EH (cell line): ENCODE results near the gene WBP1L.
"Not testable (repeated sequence)": the region's sequence is repeated elsewhere in the genome, so short reads cannot be mapped to it uniquely, and the experiment has no call there.

Experiments used
- DNase-seq: peaks from one replicate; pipeline ENCODE4 v3.0.0-alpha.2; 2015; ENCODE audit warnings: low read depth

The WBP1L gene

DNA sequence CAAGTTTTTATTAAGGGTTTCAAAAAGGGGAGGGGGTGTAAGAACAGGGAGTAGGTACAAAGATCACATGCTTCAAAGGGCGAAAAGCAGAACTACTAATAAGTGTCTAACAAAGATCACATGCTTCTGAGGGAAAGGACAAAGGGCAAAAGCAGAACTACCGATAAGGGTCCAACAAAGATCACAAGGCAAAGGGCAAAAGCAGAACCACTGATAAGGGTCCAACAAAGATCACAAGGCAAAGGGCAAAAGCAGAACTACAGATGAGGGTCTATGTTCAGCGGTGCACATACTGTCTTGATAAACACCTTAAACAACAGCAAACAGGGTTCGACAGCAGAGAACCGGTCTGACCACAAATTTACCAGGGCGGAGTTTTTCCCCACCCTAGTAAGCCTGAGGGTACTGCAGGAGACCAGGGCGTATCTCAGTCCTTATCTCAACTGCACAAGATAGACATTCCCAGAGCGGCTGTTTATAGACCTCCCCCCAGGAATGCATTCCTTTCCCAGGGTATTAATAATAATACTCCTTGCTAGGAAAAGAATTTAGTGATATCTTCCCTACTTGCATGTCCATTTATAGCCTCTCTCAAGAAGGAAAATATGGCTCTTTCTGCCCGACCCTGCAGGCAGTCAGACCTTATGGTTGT is 94.7 kb downstream of the WBP1L start:
- DNase-seq: not testable (repeated sequence)

DNA sequence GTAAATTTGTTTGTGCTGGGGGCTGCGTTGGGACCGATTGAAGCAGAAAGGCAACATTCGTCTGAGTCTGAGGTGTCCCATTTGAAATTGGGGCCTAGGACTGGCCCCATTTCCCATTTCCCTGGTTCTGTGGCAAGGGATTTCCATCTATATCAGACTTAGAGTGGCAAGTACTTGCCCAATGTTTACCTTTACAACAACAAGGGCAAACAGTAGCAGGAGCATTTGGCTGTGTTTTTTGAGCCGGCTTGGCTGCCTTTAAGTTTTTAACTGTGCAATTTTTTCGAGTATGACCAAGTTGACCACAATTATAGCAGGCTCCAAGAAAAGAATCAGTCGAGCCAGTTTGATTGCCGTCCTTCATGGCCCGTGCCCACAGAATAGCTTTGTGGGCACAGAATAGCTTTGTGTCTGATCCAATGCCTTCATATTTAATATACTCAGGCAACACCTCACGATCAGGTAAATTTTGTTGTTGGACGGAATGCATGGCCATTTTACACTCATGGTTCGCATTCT is 98.1 kb downstream of the WBP1L start:
- DNase-seq: no peak

DNA sequence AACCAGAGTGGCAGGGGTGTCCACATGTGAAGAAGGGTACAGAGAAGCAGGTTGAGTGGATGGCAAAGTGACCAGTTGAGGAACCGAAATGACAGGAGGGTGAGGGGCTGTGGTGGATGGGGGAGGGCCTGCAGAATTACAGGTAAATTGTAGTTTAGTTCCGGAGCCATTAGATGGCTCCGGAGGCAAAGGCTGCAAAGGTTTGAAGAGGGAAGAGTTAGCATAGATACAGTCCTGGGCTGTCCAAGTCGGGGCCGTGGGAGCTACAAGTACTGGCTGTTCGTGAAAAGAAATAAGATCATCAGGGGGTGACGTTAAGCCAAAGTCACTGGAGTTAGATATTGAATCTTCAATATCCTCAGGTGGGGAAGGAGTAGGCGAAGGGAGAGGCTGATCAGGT is 99.4 kb downstream of the WBP1L start:
- not testable (repeated sequence) for DNase-seq

DNA sequence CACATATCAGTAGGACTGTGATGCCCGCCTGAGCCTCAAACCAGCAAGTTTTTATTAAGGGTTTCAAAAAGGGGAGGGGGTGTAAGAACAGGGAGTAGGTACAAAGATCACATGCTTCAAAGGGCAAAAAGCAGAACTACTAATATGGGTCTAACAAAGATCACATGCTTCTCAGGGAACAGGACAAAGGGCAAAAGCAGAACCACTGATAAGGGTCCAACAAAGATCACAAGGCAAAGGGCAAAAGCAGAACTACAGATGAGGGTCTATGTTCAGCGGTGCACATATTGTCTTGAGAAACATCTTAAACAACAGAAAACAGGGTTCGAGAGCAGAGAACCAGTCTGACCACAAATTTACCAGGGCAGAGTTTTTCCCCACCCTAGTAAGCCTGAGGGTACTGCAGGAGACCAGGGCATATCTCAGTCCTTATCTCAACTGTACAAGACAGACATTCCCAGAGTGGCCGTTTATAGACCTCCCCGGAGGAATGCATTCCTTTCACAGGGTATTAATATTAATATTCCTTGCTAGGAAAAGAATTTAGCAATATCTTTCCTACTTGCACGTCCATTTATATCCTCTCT is 100.5 kb downstream of the WBP1L start:
- DNase-seq: not testable (repeated sequence)

DNA sequence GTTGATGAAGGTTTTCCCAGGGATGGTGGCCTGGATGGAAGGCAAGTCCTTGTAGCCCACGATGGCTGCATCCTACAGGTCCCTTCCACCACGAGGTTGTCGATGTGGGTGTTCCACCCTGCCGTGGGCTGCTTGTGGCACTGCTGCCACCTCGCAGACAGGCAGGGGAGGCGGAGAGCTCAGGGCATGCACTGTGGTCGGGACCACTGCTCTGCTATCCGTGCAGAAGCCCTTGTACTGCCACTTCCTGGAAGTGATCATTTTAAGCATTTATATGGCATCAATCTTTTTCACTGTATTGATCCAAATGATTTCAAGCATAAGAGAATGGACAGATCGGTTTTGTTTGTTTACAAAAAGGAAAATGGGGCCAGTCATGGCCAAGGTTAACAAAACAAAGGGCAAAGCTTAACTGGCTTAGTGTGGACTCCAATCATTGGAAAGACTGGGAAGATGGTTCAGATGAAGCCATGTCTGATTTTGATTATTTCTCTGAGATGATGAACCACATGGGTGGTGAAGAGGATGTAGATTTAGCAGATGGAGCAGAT is 101.7 kb downstream of the WBP1L start:
- DNase-seq: no peak

DNA sequence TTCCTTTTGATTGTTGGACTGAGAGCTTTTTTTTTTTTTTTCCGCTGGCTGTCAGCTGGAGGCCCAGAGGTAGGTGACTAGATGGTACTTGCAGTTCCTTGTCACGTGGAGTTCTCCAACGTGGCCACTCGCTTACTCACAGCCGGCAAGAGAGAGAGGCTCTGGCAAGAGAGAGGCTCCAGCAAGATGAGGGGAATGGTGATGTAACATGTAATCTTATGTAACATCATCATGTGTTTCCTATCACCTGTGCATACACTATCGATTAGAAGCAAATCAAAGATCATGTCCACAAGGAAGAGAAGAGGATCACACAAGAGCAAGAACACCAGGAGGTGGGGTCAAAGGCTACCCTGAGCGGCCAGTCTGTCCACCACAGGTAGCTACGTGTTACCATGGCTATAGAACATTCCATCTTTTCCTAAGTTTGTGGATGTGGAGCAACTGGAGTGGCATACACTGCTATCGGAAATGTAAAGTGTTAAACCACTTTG is 106.3 kb downstream of the WBP1L start:
- DNase-seq: no peak

DNA sequence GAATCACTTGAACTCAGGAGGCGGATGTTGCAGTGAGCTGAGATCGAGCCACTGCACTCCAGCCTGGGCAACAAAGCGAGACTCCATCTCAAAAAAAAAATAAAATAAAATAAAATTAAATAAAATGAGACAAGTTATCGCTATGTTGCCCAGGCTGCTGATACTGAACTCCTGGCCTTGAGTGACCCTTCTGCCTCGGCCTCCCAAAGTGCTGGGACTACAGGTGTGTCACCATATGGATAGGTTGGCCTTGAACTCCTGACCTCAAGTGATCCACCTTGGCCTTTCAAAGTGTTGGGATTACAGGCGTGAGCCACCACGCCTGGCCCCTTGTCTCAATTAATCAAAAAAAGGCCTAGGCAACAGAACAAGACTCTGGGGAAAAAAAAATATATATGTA is 109.5 kb downstream of the WBP1L start:
- not testable (repeated sequence) for DNase-seq

DNA sequence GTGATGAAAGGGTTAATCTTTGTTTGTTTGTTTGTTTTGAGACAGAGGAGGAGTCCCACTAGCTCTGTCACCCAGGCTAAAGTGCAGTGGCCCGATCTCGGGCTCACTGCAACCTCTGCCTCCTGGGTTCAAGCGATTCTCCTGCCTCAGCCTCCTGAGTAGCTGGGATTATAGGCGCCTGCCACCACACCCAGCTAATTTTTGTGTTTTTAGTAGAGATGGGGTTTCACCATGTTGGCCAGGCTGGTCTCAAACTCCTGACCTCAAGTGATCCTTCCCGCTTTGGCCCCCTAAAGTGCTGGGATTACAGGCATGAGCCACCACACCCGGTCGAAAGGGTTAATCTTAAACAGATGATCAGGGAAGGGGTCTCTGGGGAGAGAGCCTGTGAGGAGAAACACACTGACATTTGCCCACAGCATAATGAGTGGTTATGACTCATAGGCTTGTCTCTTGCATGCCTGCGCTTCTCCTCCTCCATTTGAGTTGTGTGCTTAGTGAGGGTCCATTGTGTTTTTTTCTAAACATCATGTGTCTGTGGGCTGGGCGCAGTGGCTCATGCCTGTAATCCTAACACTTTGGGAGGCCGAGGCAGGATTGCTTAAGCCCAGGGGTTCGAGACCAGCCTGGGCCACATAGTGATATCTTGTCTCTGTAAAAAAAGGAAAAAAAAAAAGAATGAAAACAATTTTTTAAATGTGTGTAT is 112.1 kb downstream of the WBP1L start:
- peak; percentile 95 for DNase-seq

DNA sequence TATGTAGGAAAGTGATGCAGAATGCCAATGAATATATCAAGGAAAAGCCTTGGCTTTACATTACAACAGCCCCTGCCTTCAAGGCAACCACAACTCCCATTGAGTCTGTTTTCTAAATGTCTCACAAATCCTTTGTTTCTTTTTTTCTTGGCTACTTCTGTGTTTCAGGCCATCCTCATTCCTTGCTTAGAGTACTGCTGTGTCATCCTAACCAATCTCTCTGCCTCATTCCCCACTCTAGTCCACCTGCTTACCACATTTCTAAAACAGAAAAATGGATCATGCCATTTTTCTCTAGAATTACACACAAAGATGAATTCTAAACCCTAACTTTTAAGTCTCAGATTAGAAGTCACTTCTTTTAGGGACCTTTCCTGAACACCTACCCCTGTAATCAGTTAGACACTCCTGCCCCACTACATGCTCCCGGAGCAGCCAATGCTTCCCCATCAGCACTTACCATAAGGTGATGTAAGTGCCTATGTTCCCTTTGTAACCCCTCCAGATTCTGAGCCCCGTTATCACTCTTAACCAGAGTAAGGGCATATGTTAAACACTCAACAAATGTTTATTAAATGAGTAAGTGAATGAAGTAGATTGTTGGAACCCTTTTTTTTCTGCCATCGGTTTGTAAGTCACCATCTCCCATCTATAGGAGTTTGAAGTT is 113.1 kb downstream of the WBP1L start:
- no peak for DNase-seq

DNA sequence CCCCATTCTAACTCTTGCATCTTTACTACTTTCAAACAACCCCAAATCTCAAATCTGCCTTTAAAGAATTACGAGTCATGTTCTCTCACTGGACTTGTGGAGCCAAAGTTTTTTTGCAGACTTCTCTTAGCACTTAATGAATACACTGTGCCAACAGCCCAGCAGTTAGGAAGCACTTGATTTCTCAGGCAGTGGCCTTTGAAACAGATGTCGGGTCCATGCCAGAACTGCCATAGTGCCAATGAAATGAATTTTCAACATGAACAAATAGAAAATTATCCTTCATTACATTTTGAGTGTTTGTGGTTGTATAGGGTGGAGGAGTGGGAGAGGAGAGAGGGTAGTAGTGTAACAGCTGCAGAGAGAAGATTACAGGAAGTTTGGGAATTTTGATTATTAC is 116.2 kb downstream of the WBP1L start:
- DNase-seq: no peak

DNA sequence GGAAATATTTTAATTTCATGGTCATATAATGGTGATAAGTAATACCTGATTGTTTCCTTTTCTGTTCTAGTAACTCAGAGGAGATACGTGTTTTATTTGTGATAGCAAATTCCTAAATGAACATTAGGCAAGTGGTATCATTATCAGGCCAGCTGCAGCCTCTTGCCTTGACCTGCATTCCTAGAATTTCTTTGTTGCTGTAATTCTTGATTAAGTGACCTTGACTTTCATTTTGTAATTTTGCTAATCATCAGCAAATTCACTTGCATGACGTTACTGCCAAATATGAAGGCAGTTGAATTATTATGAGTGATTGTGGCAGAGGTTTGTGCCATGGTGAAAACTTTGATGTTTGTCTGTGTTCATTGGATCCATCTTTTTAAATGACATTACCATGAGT is 119.9 kb downstream of the WBP1L start:
- DNase-seq: peak; percentile 7

DNA sequence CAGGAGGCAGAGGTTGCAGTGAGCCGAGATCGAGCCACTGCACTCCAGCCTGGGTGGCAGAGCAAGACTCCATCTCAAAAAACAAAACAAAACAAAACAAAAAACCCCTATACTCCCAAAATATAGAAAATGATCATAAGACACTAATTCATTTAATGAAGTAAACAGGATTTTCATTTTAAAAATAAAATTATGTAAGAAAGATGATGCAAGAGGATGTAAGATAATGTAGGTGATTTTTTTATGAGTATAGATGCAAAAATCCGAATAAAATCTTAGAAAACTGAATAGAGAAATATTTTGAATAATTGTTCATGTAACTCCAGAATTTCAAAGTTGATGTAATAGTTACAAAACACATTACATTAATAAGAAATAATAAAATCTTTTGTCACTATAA is 121.9 kb downstream of the WBP1L start:
- no peak for DNase-seq
